Gastrocnemius medialis (tissue), 4 donors: ENCODE measurements around the gene CERT1.

Experiments used
- POLR2A ChIP-seq, 2 donors: fragments of 450-650 bp; IDR thresholded peaks; one replicate each; pipeline ENCODE4 v1.6.1; 2017; ENCODE audit warnings: antibody characterized with exemption in 2 of 2, mild to moderate bottlenecking in 2 of 2, moderate library complexity in 2 of 2
- TF ChIP-seq, protein P1 (sequence below), 5 experiments: fragments of 450-650 bp in 3 of 5; fragments of 200-600 bp in 2 of 5; sonication (generic) in 2 of 5; IDR thresholded peaks in 4 of 5; conservative IDR thresholded peaks in 1 of 5; 1 replicate in 4 of 5; 2 replicates in 1 of 5; pipeline ENCODE4 v1.5.1; 2016 to 2019; ENCODE audit warnings: antibody characterized with exemption in 5 of 5, mild to moderate bottlenecking in 3 of 5, moderate library complexity in 3 of 5

DNA sequence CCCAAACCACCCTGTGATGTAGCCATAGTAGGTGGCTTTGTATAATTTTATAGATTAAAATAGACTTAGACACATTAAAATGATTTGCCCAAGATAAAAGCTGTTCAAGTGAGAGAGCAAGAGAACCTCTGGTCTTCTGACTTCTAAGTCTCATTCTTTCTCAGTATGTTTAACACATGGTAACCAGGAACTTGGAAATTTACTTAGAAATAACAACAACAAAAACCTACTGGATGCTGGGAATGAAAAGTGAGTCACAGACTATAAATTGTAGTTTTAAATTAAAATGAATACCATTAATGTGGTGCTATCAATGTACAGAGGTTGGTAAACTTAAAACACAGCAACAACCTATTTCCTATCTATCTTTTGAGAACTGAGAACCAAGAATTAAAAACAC, 144.0 kb downstream of the CERT1 start:
- TF ChIP-seq, protein P1, sequence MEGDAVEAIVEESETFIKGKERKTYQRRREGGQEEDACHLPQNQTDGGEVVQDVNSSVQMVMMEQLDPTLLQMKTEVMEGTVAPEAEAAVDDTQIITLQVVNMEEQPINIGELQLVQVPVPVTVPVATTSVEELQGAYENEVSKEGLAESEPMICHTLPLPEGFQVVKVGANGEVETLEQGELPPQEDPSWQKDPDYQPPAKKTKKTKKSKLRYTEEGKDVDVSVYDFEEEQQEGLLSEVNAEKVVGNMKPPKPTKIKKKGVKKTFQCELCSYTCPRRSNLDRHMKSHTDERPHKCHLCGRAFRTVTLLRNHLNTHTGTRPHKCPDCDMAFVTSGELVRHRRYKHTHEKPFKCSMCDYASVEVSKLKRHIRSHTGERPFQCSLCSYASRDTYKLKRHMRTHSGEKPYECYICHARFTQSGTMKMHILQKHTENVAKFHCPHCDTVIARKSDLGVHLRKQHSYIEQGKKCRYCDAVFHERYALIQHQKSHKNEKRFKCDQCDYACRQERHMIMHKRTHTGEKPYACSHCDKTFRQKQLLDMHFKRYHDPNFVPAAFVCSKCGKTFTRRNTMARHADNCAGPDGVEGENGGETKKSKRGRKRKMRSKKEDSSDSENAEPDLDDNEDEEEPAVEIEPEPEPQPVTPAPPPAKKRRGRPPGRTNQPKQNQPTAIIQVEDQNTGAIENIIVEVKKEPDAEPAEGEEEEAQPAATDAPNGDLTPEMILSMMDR (IDR thresholded peaks at IDR 0.05 in 4 of 5, conservative IDR thresholded peaks at IDR 0.05 in 1 of 5) = no peak
- TF ChIP-seq POLR2A (IDR thresholded peaks at IDR 0.05) = no peak
